ENCODE data around the gene DOC2B.
"Not testable (repeated sequence)": the region's sequence is repeated elsewhere in the genome, so short reads cannot be mapped to it uniquely, and the experiment has no call there.

Gene DOC2B

GRCh38 chr17:210402-210801 is 29.0 kb upstream of the DOC2B start:
- no peak for DNase-seq

- DNase-seq, result no peak
Measured at GRCh38 chr17:208429-208828, 27.0 kb upstream of the DOC2B start.

DNA sequence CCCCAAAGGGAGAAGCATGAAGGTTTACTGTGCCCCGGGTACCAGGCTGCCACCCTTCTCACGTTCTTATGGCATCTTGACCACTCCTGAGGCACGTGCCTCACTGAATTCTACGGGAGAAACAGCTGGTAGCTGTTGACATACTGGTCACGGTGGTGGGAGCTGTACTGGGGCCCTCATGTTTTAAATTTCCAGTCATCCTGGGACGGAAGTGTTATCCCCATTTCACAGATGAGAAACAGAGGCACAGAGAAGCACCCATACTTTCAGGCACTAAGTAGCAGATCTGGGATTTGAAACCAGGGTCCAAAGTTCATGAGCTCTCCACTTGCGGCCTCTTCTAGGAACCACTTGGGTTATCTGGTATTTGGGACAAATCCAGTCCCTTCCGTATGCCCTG is 26.3 kb upstream of the DOC2B start:
- DNase-seq, result no peak

- DNase-seq, result no peak
Measured at GRCh38 chr17:206941-207560, 25.6 kb upstream of the DOC2B start.

DNA sequence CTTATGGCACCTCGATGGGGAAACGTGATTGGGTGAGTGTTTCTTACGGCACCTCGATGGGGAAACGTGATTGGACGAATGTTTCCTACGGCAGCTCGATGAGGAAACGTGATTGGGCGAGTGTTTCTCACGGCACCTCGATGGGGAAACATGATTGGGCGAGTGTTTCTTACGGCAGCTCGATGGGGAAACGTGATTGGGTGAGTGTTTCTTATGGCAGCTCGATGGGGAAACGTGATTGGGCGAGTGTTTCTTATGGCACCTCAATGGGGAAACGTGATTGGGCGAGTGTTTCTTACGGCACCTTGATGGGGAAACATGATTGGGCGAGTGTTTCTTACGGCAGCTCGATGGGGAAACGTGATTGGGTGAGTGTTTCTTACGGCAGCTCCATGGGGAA is 25.0 kb upstream of the DOC2B start:
- not testable (repeated sequence) for DNase-seq

- no peak for DNase-seq
Measured at GRCh38 chr17:205817-206216, 24.4 kb upstream of the DOC2B start.

DNA sequence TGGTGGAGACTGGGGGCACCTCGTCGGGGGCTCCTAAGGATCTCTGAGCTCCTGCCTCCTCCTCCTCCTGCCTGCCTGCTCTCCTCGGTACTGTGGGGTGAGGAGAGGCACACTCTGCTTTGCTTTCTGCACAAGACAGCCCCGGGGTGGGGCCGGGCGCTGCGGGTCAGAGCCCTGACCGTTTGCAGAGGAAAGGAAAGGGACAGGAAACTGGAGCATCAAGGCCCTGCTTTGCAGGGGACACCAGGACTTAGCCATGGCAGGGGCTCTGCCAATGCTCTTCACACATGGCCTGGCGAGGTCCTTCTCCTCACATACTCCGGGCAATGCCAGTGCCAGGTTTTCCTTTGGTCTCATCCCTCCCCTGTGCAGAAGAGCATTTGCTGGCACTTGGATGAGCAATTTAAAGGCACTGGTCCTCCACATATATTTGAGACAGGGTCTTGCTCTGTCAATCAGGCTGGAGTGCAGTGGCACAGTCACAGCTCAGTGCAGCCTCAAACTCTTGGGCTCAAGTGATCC is 23.8 kb upstream of the DOC2B start:
- DNase-seq, result no peak

DNA sequence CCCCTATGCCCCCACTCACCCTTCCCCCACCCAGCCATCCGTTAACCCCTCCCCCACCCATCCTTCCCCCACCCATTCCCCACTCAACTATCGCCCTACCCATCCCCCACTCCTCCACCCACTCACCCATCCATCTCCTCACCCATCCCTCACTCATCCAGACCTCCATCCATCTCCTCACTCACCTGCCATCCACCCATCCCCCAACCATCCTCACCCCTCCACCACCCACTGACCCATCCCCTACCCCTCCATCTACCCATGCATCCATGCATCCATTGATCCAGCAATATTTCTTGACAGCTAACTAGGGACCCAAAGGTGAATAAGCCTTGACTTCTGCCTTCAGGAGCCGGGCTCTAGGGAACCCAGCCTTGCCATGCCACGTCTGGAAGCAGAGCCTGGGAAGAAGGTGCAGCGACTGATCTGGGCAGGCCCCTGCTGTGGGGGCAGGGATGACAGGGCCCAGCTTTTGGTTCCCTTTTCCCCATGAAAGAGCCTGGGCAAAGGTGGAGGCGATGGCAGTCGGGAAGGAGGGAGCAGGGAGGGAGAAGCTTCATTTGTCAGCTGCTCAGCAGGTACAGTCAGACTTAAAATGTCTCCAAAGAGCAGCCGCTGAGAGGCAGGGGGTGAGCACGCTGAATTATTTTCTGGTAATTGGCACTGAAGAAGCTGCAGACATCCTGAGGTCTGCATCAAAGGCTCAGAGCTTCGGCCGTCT is 23.1 kb upstream of the DOC2B start:
- DNase-seq, result no peak

GRCh38 chr17:202501-202951 is 21.1 kb upstream of the DOC2B start:
- DNase-seq, result no peak

- not testable (repeated sequence) for DNase-seq
Measured at GRCh38 chr17:201736-202135, 20.3 kb upstream of the DOC2B start.

GRCh38 chr17:201257-201656 is 19.8 kb upstream of the DOC2B start:
- DNase-seq, result not testable (repeated sequence)

DNA sequence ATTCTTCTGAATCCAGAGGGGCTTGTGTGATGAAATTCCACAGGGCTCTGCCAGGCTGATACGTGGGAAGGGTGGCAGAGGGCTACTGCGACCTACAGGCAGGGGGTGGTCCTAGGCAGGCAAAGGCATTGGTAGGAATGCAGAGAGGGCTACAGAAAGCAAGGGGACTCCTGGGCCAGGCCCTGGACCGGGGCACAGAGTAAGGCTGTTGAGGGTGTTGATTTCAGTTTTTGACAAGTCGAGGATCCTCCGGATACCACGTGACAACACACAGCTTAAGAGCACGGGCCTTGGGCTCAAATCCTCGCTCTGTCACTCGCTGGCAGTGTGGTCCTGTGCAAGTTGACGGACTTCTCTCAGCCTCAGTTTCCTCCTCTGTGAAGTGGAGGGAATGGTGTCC is 19.1 kb upstream of the DOC2B start:
- no peak for DNase-seq

GRCh38 chr17:199806-200545 is 18.5 kb upstream of the DOC2B start:
- DNase-seq, result no peak

- DNase-seq, result peak; percentile 10
Measured at GRCh38 chr17:199191-199604, 17.7 kb upstream of the DOC2B start.

DNA sequence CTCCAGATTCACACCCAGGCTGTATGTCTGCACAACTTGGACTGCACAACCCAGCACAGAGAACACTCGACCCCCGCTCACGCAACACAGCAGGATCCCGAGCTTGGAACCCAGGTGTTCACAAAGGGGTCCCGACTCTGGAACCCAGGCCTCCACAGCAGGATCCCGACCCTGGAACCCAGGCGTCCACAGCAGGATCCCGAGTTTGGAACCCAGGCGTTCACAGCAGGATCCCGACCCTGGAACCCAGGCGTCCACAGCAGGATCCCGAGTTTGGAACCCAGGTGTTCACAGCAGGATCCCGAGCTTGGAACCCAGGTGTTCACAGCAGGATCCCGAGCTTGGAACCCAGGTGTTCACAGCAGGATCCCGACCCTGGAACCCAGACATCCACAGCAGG is 16.8 kb upstream of the DOC2B start:
- not testable (repeated sequence) for DNase-seq

GRCh38 chr17:197352-197751 is 15.9 kb upstream of the DOC2B start:
- no peak for DNase-seq

DNA sequence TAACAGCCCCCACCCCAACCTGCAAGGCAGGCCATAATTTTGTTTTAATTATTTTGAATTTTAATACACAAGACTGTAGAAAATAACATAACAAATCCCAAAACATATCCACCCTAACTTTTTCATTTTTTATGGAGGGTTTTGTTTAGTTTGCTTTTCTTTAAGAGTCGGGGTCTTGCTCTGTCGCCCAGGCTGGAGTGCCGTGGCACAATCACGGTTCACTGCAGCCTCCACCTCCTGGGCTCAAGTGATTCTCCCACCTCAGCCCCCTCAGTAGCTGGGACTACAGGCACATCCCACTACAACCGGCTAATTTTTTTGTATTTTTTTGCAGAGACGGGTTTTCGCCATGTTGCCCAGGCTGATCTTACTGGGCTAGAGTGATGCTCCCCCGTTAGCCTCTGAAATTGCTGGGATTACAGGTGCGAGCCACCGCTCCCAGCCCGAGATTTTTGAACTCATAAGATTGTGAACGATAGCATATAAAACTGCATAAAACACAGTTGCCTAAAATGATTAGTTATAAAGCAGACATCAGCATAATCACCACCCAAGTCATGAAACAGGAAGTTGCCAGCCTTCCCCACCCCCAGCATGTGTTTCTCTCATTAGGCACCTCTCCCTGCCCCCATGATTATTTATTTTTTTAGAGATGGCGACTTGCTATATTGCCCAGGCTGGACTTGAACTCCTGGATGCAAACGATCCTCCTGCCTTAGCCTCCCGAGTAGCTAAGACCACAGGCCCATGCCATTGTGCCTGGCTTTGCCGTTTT is 13.6 kb upstream of the DOC2B start:
- no peak for DNase-seq

GRCh38 chr17:193841-194806 is 12.7 kb upstream of the DOC2B start:
- DNase-seq, result peak; percentile 5

GRCh38 chr17:193426-193810 is 12.0 kb upstream of the DOC2B start:
- DNase-seq, result no peak

- DNase-seq, result no peak
Measured at GRCh38 chr17:192666-193425, 11.4 kb upstream of the DOC2B start.

- no peak for DNase-seq
Measured at GRCh38 chr17:189444-189843, 8.0 kb upstream of the DOC2B start.
